Erythroblast (primary cell): ENCODE data around the gene SF3B3.

ENCODE experiments used
- GATA1 ChIP-seq: IDR thresholded peaks from 2 replicates; pipeline ENCODE4 v1.6.1; 2011; ENCODE audit warnings: low read depth, mild to moderate bottlenecking, control low read depth, low read length, moderate library complexity
- POLR2A ChIP-seq: IDR thresholded peaks from 2 replicates; pipeline ENCODE4 v1.6.1; 2011; ENCODE audit warnings: mild to moderate bottlenecking, low read length

DNA sequence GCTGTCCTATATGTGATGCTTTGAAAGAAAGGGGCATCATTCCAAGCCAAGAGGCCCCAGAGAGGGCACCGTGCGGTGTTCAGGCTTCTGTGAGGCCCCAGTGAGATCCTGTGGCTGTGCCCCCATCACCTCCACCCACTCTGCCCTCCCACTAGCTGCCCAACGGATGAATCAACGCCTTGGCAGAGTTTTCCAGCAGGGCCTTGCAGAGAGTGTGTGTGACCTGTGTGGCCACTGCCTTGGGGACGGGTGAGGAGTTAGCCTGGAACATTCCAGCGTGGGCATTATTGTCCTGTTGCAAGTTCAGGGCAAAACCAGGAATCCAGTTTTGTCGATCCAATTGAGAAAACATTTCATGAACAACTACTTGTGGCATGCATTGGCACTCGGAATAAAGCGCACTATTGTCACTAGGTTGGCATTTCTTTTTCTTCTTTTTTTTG lies 53.7 kb downstream of the SF3B3 start:
- TF ChIP-seq POLR2A, result no peak
- TF ChIP-seq GATA1, result no peak
